ENCODE data around the gene TPSB2.
"Not testable (repeated sequence)": the region's sequence is repeated elsewhere in the genome, so short reads cannot be mapped to it uniquely, and the experiment has no call there.

TPSB2 gene

DNA sequence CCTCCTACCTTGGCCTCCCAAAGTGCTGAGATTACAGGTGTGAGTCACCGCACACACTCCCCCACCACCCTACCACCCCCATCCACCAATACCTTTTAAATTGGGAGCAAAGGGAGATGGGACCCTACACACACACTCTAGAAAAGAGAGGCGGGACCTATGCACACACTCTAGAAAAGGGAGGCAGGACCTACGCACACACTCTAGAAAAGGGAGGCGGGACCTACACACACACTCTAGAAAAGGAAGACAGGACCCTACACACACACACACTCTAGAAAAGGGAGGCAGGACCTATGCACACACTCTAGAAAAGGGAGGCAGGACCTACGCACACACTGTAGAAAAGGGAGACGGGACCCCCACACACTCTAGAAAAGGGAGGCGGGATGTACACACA lies 44.8 kb upstream of the TPSB2 start:
- TF ChIP-seq, protein P1, sequence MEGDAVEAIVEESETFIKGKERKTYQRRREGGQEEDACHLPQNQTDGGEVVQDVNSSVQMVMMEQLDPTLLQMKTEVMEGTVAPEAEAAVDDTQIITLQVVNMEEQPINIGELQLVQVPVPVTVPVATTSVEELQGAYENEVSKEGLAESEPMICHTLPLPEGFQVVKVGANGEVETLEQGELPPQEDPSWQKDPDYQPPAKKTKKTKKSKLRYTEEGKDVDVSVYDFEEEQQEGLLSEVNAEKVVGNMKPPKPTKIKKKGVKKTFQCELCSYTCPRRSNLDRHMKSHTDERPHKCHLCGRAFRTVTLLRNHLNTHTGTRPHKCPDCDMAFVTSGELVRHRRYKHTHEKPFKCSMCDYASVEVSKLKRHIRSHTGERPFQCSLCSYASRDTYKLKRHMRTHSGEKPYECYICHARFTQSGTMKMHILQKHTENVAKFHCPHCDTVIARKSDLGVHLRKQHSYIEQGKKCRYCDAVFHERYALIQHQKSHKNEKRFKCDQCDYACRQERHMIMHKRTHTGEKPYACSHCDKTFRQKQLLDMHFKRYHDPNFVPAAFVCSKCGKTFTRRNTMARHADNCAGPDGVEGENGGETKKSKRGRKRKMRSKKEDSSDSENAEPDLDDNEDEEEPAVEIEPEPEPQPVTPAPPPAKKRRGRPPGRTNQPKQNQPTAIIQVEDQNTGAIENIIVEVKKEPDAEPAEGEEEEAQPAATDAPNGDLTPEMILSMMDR (IDR thresholded peaks at IDR 0.05; ENCODE audit: control insufficient read depth, extremely low read depth, insufficient read depth): no peak
- no peak for DNase-seq (ENCODE audit: low read depth)
- no peak overlapping the region for H3K4me3 ChIP-seq (ENCODE audit: low read depth, low read length)

DNA sequence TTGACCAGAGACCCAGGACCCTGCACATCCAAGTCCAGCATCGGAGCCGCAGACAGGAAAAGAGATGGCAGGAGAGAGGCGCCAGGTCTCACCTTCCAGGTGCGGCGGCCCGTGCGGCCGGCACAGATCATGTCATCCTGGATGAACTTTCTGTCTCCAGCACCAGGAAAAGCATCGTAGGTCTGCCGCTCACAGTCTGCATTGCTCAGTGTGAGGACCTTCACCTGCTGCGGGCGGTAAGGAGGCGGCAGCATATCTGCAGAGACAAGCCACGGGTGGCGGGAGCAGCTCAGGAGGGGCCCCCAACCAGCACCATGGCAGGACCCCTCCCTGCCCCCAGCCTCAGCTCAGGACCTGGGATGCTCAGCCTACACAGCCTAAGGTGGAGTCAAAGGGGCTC lies 43.8 kb upstream of the TPSB2 start:
- no peak for DNase-seq (ENCODE audit: low read depth)
- no peak overlapping the region for H3K4me3 ChIP-seq (ENCODE audit: low read depth, low read length)
- TF ChIP-seq, protein P1 (IDR thresholded peaks at IDR 0.05; ENCODE audit: control insufficient read depth, extremely low read depth, insufficient read depth): no peak

DNA sequence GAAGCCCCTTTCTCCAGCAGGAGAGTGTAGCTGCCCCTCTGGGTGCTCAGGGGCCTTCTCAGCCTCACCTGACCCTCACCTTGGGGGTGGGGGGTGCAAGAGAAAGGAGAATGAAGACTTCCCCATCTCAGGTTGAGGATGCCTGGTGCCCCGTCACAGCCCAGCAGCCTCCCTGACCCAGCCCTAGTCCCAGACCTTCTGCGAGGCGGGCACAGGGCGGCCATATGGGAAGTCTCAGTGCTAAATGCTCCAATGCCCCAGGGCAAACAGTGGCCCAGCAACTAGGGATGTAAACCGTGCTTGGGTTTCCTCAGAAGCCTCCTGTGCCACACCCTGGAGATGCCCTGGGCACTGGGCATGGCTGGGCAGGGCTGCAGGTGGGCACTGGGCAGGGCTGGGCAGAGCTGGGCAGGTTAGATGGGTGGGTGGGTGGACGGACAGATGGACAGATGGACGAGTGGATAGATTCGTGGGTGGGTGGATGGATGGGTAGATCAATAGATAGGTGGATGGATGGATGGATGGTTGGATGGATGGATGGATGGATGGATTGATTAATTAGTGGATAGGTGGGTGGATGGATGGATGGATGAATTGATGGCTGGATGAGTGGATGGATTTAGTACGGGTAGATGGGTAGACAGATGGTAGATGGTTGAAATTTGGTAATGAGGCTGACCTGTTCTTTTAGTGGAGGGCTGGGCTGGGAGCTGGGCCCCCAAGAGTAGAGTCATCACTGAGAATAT lies 42.6 kb upstream of the TPSB2 start:
- H3K4me3 ChIP-seq (ENCODE audit: low read depth, low read length): no peak overlapping the region
- TF ChIP-seq, protein P1 (IDR thresholded peaks at IDR 0.05; ENCODE audit: control insufficient read depth, extremely low read depth, insufficient read depth): no peak
- no peak for DNase-seq (ENCODE audit: low read depth)

DNA sequence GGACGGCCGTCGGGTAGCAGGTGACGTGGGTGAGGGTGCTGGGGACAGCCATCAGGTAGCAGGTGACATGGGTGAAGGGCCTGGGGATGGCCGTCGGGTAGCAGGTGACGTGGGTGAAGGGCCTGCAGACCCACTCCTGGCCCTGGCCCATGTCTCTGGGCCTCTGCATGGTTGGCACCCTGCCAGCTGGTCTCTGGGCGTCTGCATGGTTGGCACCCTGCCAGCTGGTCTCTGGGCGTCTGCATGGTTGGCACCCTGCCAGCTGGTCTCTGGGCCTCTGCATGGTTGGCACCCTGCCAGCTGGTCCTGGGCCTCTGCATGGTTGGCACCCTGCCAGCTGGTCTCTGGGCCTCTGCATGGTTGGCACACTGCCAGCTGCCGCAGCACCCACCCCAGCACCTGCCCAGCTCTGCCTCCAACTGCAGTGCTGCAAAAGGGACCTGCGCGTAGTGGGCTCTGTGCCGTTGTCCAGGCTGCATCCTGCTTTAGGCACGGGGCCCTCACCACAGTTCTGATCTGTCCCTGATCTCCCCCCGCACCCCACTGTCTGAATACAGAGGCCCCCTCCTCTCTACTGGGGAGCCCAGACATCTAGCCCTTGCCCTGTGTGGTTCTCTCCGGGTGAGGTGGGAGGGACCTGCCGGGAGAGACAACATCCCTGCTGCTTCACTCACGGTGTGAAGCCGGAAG lies 41.9 kb upstream of the TPSB2 start:
- H3K4me3 ChIP-seq (ENCODE audit: low read depth, low read length); DNase-seq (ENCODE audit: low read depth): not testable (repeated sequence)

DNA sequence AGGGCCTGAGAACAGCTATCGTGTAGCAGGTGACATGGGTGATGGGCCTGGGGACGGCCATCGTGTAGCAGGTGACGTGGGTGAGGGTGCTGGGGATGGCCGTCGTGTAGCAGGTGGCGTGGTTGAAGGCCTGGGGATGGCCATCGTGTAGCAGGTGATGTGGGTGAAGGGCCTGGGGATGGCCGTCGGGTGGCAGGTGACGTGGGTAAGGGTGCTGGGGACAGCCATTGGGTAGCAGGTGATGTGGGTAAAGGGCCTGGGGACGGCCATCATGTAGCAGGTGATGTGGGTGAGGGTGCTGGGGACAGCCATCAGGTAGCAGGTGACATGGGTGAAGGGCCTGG lies 41.4 kb upstream of the TPSB2 start:
- TF ChIP-seq, protein P1 (IDR thresholded peaks at IDR 0.05; ENCODE audit: control insufficient read depth, extremely low read depth, insufficient read depth): no peak
- no peak for DNase-seq (ENCODE audit: low read depth)
- H3K4me3 ChIP-seq (ENCODE audit: low read depth, low read length): no peak overlapping the region

DNA sequence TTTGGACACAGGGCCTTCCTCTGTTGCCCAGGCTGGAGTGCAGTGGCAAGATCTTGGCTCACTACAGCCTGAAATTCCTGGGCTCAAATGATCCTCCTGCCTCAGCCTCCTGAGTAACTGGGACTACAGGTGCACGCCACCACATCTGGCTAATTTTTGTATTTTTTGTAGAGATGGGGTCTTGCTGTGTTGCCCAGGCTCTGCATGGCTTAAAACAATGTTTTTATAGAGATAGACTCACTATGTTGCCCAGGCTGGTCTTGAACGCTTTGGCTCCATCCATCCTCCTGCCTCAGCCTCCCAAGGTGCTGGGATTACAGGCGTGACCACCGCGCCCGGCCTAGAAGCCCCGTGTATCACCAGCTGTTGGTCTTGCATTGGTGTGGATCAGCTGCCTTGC lies 39.4 kb upstream of the TPSB2 start:
- DNase-seq (ENCODE audit: low read depth); H3K4me3 ChIP-seq (ENCODE audit: low read depth, low read length): not testable (repeated sequence)

DNA sequence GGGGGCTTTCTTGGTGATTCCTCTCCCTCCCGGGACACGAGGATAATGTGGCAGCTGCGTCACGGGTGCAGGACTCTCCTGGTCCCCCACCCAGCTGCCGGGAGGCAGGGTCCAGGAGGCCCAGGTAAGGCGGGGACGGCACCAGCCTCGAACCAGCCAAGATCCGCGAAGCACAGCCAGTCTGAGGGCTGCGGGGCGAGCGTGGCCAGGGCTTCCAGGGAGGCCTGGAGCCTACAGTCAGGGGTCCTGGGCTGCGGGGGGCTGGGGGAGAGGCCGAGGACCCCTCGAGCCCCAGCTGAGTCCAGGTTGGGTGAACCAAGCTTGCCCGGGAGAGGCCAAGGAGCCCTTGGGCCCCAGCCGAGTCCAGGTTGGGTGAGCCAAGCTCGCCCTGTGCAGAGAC lies 35.8 kb upstream of the TPSB2 start:
- TF ChIP-seq, protein P1 (IDR thresholded peaks at IDR 0.05; ENCODE audit: control insufficient read depth, extremely low read depth, insufficient read depth): no peak
- DNase-seq (ENCODE audit: low read depth): no peak

DNA sequence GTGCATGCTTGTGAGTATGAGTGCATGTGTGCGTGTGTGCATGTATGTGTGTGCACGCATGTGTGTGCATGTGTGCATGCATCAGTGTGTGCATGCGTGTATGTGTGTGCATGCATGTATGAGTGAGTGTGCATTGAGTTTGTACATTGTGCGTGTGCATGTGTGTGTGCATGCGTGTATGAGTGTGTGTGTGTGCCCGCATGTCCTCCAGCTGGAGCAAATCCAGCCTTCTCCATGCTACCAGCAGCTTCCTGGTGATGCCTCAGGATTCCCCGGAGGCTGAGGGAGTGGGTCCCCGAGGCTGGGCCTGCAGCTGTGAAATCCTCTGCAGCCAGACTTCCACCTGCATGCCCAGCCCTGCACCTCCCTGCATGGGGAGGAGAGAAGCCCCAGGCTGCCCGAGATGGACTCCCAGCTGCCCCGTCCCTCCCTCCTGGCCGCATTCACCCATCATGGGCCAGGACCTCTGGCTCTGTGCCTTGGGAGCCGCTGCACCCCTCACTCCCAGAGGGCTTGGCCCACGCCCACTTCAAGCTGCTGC lies 35.2 kb upstream of the TPSB2 start:
- TF ChIP-seq, protein P1 (IDR thresholded peaks at IDR 0.05; ENCODE audit: control insufficient read depth, extremely low read depth, insufficient read depth): no peak
- DNase-seq (ENCODE audit: low read depth): no peak
- no peak overlapping the region for H3K4me3 ChIP-seq (ENCODE audit: low read depth, low read length)

More for the DNA sequence above, 35.8 kb upstream of the TPSB2 start:
- no peak overlapping the region for H3K4me3 ChIP-seq (ENCODE audit: low read depth, low read length)
